Memory B cell (primary cell): ENCODE measurements around the gene CHCHD6.

Experiments used
- ATAC-seq: fragments of 150-1000 bp; cut with Tn5 transposase; 2 replicates; pipeline ENCODE4 v1.10.0; 2021; ENCODE audit warnings: low read depth, mild to moderate bottlenecking, moderate library complexity
- DNase-seq, 2 donors: peaks; one replicate each; pipeline ENCODE4 v3.0.0; 2022; ENCODE audit warnings: low spot score in 2 of 2
- H3K27ac Mint-ChIP-seq: one replicate; pipeline ENCODE4 v1.8.0; 2022; ENCODE audit warnings: mild to moderate bottlenecking, moderate library complexity, mixed read lengths
- H3K27me3 Mint-ChIP-seq: one replicate; pipeline ENCODE4 v1.8.0; 2022; ENCODE audit warnings: mixed read lengths
- H3K36me3 Mint-ChIP-seq: one replicate; pipeline ENCODE4 v1.8.0; 2022; ENCODE audit warnings: mild to moderate bottlenecking, mixed read lengths
- H3K4me1 Mint-ChIP-seq: one replicate; pipeline ENCODE4 v1.8.0; 2022; ENCODE audit warnings: mixed read lengths
- H3K4me3 Mint-ChIP-seq: one replicate; pipeline ENCODE4 v1.8.0; 2022; ENCODE audit warnings: mild to moderate bottlenecking, moderate library complexity, mixed read lengths
- H3K9me3 Mint-ChIP-seq: one replicate; pipeline ENCODE4 v1.8.0; 2022; ENCODE audit warnings: mixed read lengths

CHCHD6 gene

GRCh38 chr3:126969586-126969985, 265.5 kb downstream of the CHCHD6 start:
- no peak overlapping the region for H3K4me3 Mint-ChIP-seq
- peaks cover 14% of the 10 kb centered on the region for H3K27me3 Mint-ChIP-seq
- no peak for ATAC-seq
- H3K36me3 Mint-ChIP-seq, result peaks cover 2% of the 10 kb centered on the region
- H3K9me3 Mint-ChIP-seq, result peaks cover 4% of the 10 kb centered on the region
- peaks cover 6% of the 10 kb centered on the region for H3K4me1 Mint-ChIP-seq
- DNase-seq, result no peak
- H3K27ac Mint-ChIP-seq, result no peak overlapping the region

- peaks cover 16% of the 10 kb centered on the region for H3K27me3 Mint-ChIP-seq
- peaks cover 6% of the 10 kb centered on the region for H3K36me3 Mint-ChIP-seq
- H3K27ac Mint-ChIP-seq, result no peak overlapping the region
- no peak for ATAC-seq
- peaks cover 6% of the 10 kb centered on the region for H3K4me1 Mint-ChIP-seq
- peaks cover 9% of the 10 kb centered on the region for H3K9me3 Mint-ChIP-seq
- DNase-seq, result no peak
- no peak overlapping the region for H3K4me3 Mint-ChIP-seq
These were observed 266.1 kb downstream of the CHCHD6 start for GRCh38 chr3:126970101-126970500.

- peaks cover 6% of the 10 kb centered on the region for H3K4me1 Mint-ChIP-seq
- peaks cover 16% of the 10 kb centered on the region for H3K27me3 Mint-ChIP-seq
- H3K27ac Mint-ChIP-seq, result no peak overlapping the region
- no peak for DNase-seq
- peaks cover 7% of the 10 kb centered on the region for H3K36me3 Mint-ChIP-seq
- no peak overlapping the region for H3K4me3 Mint-ChIP-seq
- no peak for ATAC-seq
- H3K9me3 Mint-ChIP-seq, result peaks cover 11% of the 10 kb centered on the region
These were observed 266.9 kb downstream of the CHCHD6 start for GRCh38 chr3:126970921-126971320.

- Mint-ChIP-seq H3K4me1 (peaks cover 6% of the 10 kb centered on the region), H3K36me3 (peaks cover 7% of the 10 kb centered on the region), H3K27me3 (peaks cover 14% of the 10 kb centered on the region), H3K9me3 (peaks cover 11% of the 10 kb centered on the region), H3K27ac (no peak overlapping the region), H3K4me3 (no peak overlapping the region)
- ATAC-seq (peak; percentile 78), DNase-seq (no peak)
These were observed 267.9 kb downstream of the CHCHD6 start for GRCh38 chr3:126971891-126972351.

GRCh38 chr3:126972866-126973265, 268.8 kb downstream of the CHCHD6 start:
- H3K4me3 Mint-ChIP-seq, result no peak overlapping the region
- peaks cover 6% of the 10 kb centered on the region for H3K4me1 Mint-ChIP-seq
- H3K27ac Mint-ChIP-seq, result no peak overlapping the region
- no peak for ATAC-seq
- H3K9me3 Mint-ChIP-seq, result peaks cover 11% of the 10 kb centered on the region
- peaks cover 7% of the 10 kb centered on the region for H3K36me3 Mint-ChIP-seq
- DNase-seq, result no peak
- H3K27me3 Mint-ChIP-seq, result peaks cover 14% of the 10 kb centered on the region

- Mint-ChIP-seq H3K27me3 (peaks cover 22% of the 10 kb centered on the region), H3K27ac (no peak overlapping the region), H3K36me3 (peaks cover 7% of the 10 kb centered on the region), H3K4me3 (no peak overlapping the region), H3K4me1 (peaks cover 6% of the 10 kb centered on the region), H3K9me3 (peaks cover 11% of the 10 kb centered on the region)
- no peak for DNase-seq
- ATAC-seq, result no peak
These were observed 269.8 kb downstream of the CHCHD6 start for GRCh38 chr3:126973814-126974213.

GRCh38 chr3:126974756-126975155, 270.7 kb downstream of the CHCHD6 start:
- no peak overlapping the region for H3K4me3 Mint-ChIP-seq
- H3K36me3 Mint-ChIP-seq, result peaks cover 7% of the 10 kb centered on the region
- DNase-seq (no peak), ATAC-seq (no peak)
- peaks cover 23% of the 10 kb centered on the region for H3K27me3 Mint-ChIP-seq
- no peak overlapping the region for H3K27ac Mint-ChIP-seq
- peaks cover 4% of the 10 kb centered on the region for H3K4me1 Mint-ChIP-seq
- peaks cover 11% of the 10 kb centered on the region for H3K9me3 Mint-ChIP-seq

GRCh38 chr3:126976906-126977305, 272.9 kb downstream of the CHCHD6 start:
- Mint-ChIP-seq H3K4me3 (no peak overlapping the region), H3K36me3 (peaks cover 8% of the 10 kb centered on the region), H3K4me1 (peaks cover 9% of the 10 kb centered on the region), H3K9me3 (peaks cover 11% of the 10 kb centered on the region), H3K27ac (no peak overlapping the region), H3K27me3 (peaks cover 25% of the 10 kb centered on the region)
- ATAC-seq (no peak), DNase-seq (no peak)

- no peak overlapping the region for H3K27ac Mint-ChIP-seq
These were observed 273.8 kb downstream of the CHCHD6 start for GRCh38 chr3:126977821-126978220.

GRCh38 chr3:126978291-126978690, 274.3 kb downstream of the CHCHD6 start:
- no peak for ATAC-seq
- peaks cover 24% of the 10 kb centered on the region for H3K27me3 Mint-ChIP-seq

More at GRCh38 chr3:126977821-126978220, 273.8 kb downstream of the CHCHD6 start:
- ATAC-seq (no peak), DNase-seq (no peak)
- peaks cover 8% of the 10 kb centered on the region for H3K4me1 Mint-ChIP-seq
- peaks cover 11% of the 10 kb centered on the region for H3K9me3 Mint-ChIP-seq
- peaks cover 25% of the 10 kb centered on the region for H3K27me3 Mint-ChIP-seq
- no peak overlapping the region for H3K4me3 Mint-ChIP-seq
- H3K36me3 Mint-ChIP-seq, result peaks cover 8% of the 10 kb centered on the region

GRCh38 chr3:126979046-126979628, 275.1 kb downstream of the CHCHD6 start:
- peaks cover 8% of the 10 kb centered on the region for H3K4me1 Mint-ChIP-seq
- H3K9me3 Mint-ChIP-seq, result peaks cover 10% of the 10 kb centered on the region
- H3K36me3 Mint-ChIP-seq, result peaks cover 8% of the 10 kb centered on the region
- ATAC-seq, result no peak
- no peak overlapping the region for H3K4me3 Mint-ChIP-seq
- H3K27ac Mint-ChIP-seq, result no peak overlapping the region
- no peak for DNase-seq
- H3K27me3 Mint-ChIP-seq, result peaks cover 20% of the 10 kb centered on the region

More at GRCh38 chr3:126978291-126978690, 274.3 kb downstream of the CHCHD6 start:
- no peak for DNase-seq
- Mint-ChIP-seq H3K4me1 (peaks cover 8% of the 10 kb centered on the region), H3K36me3 (peaks cover 8% of the 10 kb centered on the region), H3K4me3 (no peak overlapping the region), H3K9me3 (peaks cover 11% of the 10 kb centered on the region), H3K27ac (no peak overlapping the region)

- peaks cover 8% of the 10 kb centered on the region for H3K4me1 Mint-ChIP-seq
- H3K36me3 Mint-ChIP-seq, result peaks cover 2% of the 10 kb centered on the region
- ATAC-seq (no peak), DNase-seq (no peak)
- H3K27me3 Mint-ChIP-seq, result peaks cover 16% of the 10 kb centered on the region
- H3K4me3 Mint-ChIP-seq, result no peak overlapping the region
- peak overlapping the region; percentile 86 for H3K27ac Mint-ChIP-seq
- H3K9me3 Mint-ChIP-seq, result no peaks in the 10 kb centered on the region
These were observed 276.3 kb downstream of the CHCHD6 start for GRCh38 chr3:126980266-126980811.

- H3K4me3 Mint-ChIP-seq, result peak overlapping the region; percentile 83
- DNase-seq, result peak in 1 of 2 donors; percentile 80
- peak; percentile 71 for ATAC-seq
- H3K27ac Mint-ChIP-seq, result peak overlapping the region; percentile 98
- H3K4me1 Mint-ChIP-seq, result peaks cover 8% of the 10 kb centered on the region
- peaks cover 16% of the 10 kb centered on the region for H3K27me3 Mint-ChIP-seq
- no peaks in the 10 kb centered on the region for H3K9me3 Mint-ChIP-seq
- H3K36me3 Mint-ChIP-seq, result peaks cover 2% of the 10 kb centered on the region
These were observed 278.1 kb downstream of the CHCHD6 start for GRCh38 chr3:126982126-126982470.

- Mint-ChIP-seq H3K36me3 (peaks cover 2% of the 10 kb centered on the region), H3K4me3 (peak within 1 kb of the TSS; percentile 83), H3K4me1 (peaks cover 8% of the 10 kb centered on the region), H3K27me3 (peaks cover 16% of the 10 kb centered on the region), H3K9me3 (no peaks in the 10 kb centered on the region), H3K27ac (peak within 1 kb of the TSS; percentile 98)
- peak; percentile 93 for DNase-seq
- peak; percentile 70 for ATAC-seq
These were observed 278.6 kb downstream of the CHCHD6 start, which contains the start of gene PLXNA1 for GRCh38 chr3:126982471-126983175. Gene PLXNA1, plus strand, starts transcription at chr3:126983115. Its CDS starts 5,479 bp downstream, at chr3:126988594.
